8988T (cell line): ENCODE results near the gene TRPM8.
"Not testable (repeated sequence)": the region's sequence is repeated elsewhere in the genome, so short reads cannot be mapped to it uniquely, and the experiment has no call there.

Source experiments
- DNase-seq: peaks from one replicate; pipeline ENCODE4 v3.0.0; 2011

TRPM8 gene

DNA sequence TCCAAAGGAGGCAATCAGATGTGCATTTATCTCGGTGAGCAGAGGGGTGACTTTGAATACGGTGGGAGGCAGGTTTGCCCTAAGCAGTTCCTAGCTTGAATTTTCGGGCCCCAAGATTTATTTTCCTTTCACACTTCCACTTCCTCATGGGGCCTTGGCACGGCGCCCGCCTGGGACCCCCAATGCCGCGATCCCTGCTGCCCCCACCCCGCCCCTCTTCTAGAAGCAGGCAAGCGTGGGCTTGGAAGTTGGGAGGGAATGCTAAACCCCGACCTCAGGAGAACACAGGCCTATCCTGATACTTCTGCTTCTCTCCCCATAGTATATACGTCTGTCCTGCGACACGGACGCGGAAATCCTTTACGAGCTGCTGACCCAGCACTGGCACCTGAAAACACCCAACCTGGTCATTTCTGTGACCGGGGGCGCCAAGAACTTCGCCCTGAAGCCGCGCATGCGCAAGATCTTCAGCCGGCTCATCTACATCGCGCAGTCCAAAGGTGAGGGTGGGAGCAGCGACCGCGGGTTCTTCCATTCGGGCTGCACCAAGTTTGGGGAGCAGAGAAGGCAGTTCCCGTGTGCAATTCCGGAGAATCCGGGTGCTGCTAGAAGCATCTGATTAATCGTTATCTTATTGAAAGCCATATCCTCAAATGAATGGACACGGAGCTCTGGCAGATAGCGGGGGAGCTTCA lies 21.6 kb downstream of the TRPM8 start:
- no peak for DNase-seq

- DNase-seq: no peak
These were observed 23.5 kb downstream of the TRPM8 start for GRCh38 chr2:233940376-233941276.

DNA sequence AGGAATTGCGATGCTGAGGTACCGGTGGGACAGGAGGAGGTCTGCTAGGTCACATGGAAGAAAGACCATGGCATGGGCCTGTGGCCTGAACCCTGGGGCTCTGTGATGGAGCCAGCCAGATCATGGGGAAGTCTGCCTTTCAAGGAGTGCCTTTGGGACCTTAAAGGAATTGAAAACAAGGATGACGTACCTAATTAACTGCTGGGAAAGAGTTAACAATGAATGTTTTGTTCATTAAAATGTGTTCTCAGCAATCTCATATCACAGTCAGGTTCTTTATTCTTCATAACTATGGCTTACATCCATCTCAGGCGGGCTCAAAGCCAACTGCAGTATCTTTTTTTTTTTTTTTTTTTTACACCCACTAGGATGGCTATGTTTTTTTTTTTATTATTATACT lies 25.6 kb downstream of the TRPM8 start:
- DNase-seq: no peak

DNA sequence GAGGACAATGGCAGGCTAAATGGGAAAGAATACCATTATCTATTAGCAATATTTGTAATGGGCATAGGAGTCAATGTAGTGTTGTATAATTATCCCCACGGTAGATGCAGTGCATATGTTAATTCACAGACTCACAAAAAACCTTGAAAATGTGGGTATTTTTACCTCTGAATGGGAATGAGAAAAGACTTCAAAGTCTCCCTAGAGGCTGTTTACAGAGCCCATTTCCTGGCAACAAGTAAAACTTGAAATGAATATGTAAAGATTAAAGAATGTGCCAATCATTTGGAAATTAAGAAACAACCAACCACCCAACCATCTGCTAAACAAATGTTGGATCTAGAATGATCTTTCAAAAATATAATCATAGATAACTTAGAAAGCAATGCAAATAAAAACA lies 27.1 kb downstream of the TRPM8 start:
- DNase-seq: no peak

DNA sequence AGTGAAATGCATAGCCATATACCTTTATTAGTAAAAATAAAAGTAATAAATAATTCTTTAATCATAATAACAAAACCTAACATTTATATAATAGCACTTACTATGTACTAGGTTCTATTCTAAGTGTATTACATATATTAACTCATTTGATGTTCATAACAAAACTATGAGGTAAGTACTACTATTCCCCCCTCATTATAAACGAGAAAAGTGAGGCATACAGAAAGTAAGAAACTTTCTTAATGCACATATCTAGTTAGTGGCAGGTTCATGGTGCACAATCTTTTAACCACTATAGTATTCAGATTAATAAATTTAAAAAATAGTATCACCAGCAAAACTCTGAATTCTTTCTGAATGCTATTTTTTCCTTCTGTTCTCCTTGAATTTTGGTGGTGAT lies 27.5 kb downstream of the TRPM8 start:
- DNase-seq: no peak

DNA sequence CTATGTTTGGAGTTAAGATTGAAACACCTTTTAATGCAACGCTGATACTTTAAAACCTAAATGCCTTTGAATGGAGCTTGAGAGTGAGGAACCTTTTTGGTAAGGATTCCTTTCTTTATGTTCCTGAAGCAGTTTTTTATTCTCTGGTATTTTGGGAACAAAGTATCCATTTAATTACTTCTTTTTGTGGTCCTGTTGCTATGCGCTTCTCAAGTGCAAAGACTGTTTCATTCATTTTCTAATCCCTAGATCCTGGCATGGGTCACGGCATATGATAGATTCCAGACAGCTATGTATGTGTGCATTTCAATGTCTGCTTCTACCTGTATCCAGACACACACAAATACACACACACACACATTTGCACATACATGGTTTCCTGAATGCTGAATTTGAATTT lies 28.0 kb downstream of the TRPM8 start:
- DNase-seq: no peak

- DNase-seq: no peak
These were observed 33.1 kb downstream of the TRPM8 start for GRCh38 chr2:233950078-233950825.

- DNase-seq: no peak
These were observed 35.2 kb downstream of the TRPM8 start for GRCh38 chr2:233952335-233952734.

DNA sequence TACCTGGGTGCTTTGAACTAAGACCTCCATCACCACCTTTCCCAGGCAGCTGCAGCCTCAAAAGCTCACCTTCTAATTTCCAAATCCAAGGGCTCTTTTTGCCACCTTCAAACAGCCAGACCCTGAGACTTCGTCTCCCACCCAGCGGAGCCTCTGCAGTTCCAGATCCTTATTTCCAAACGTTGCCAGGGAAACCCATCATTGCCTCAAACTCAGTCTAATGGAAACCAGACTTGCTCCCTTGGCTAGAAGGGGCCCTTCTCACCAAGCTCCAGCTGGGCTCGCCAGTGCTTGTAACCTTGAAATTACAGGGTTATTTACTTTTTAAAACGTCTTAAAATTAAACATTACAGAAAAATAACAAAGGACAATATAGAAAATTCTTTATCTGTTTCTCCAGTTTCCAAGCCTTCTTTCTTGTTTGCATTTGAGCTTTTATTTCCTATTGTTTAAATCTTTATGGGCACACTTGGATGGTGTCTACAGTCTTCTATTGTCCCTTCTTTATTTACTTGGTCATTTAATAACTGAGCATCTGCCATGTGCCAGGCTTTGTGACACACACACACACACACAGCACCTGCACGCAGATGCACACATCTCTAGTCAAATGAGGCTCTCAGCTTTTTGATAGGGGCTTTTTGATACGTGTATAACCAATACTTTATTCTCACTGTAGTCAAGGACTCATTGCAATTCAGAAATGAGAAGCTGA lies 36.1 kb downstream of the TRPM8 start:
- no peak for DNase-seq

GRCh38 chr2:233960203-233960602 lies 43.0 kb downstream of the TRPM8 start:
- DNase-seq: no peak

- no peak for DNase-seq
These were observed 44.7 kb downstream of the TRPM8 start for GRCh38 chr2:233961905-233962304.

- DNase-seq: no peak
These were observed 47.4 kb downstream of the TRPM8 start for GRCh38 chr2:233964581-233964980.

- no peak for DNase-seq
These were observed 47.9 kb downstream of the TRPM8 start for GRCh38 chr2:233965032-233965603.

GRCh38 chr2:233965646-233966045 lies 48.5 kb downstream of the TRPM8 start:
- DNase-seq: not testable (repeated sequence)

GRCh38 chr2:233966388-233966787 lies 49.2 kb downstream of the TRPM8 start:
- no peak for DNase-seq

GRCh38 chr2:233967164-233967563 lies 50.0 kb downstream of the TRPM8 start:
- no peak for DNase-seq

DNA sequence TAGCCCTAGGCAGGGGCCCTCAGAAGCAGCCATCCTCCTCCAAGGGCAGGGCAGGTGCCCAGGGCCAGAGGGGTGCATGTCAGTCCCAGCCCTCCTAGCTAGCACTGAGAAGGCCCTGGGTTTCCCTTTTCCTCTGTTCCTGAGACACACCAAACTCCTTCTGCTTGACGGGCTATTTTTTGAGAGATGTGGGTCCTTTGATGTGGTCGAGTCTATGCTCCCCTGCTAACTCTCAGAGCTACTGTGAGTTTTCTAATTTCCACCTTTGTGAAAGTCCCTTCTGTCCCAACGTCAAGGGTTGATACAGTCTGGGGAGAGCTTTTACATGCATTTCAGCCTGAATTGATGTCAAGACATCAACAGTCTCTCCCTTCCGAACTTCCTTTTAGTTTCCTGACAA lies 51.4 kb downstream of the TRPM8 start:
- DNase-seq: no peak

- DNase-seq: not testable (repeated sequence)
These were observed 55.3 kb downstream of the TRPM8 start for GRCh38 chr2:233972460-233972859.

- no peak for DNase-seq
These were observed 55.9 kb downstream of the TRPM8 start for GRCh38 chr2:233972941-233973575.

GRCh38 chr2:233973786-233974185 lies 56.6 kb downstream of the TRPM8 start:
- no peak for DNase-seq

- DNase-seq: peak; percentile 92
These were observed 57.4 kb downstream of the TRPM8 start for GRCh38 chr2:233974530-233975071.

GRCh38 chr2:233976087-233976486 lies 58.9 kb downstream of the TRPM8 start:
- no peak for DNase-seq
